ENCODE data around the gene DACH1.

DNA sequence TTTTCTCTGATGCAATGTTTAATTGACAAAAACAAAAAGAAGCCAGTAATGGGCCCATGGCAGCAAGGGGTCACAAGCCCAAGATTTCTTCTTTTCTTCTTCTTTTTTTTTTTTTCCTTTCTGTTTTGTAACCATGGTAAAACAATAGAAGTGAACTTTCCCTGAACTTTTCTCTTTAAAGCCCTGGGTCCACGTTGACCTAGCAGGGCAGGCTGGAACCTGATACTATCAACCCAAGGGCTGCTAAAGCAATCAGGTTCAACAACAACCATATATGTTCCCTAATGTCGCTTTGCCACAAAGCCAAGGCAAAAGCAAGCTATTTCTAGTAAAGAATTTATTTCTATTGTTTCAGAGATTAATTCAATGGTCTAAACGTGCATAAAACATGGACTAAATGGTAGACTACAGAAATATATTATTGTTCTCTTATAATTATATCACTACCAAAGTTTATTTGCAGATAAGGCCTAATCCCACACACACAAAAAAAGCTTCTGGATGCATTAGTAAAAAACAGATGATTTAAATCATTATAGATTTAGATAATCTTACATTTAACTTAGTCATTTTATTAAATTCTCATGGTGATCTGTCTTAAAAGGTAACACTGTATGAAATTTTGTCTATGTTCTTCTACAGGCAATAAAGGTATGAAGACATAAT is 153.9 kb downstream of the DACH1 start:
- TF ChIP-seq, protein P1, sequence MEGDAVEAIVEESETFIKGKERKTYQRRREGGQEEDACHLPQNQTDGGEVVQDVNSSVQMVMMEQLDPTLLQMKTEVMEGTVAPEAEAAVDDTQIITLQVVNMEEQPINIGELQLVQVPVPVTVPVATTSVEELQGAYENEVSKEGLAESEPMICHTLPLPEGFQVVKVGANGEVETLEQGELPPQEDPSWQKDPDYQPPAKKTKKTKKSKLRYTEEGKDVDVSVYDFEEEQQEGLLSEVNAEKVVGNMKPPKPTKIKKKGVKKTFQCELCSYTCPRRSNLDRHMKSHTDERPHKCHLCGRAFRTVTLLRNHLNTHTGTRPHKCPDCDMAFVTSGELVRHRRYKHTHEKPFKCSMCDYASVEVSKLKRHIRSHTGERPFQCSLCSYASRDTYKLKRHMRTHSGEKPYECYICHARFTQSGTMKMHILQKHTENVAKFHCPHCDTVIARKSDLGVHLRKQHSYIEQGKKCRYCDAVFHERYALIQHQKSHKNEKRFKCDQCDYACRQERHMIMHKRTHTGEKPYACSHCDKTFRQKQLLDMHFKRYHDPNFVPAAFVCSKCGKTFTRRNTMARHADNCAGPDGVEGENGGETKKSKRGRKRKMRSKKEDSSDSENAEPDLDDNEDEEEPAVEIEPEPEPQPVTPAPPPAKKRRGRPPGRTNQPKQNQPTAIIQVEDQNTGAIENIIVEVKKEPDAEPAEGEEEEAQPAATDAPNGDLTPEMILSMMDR (IDR thresholded peaks at IDR 0.05; ENCODE audit: low read depth, low read length), result no peak
- no peak for TF ChIP-seq EZH2phosphoT487 (IDR thresholded peaks at IDR 0.05; ENCODE audit: low read depth)
